PC-9 (cell line): ENCODE measurements around the gene C5.

Experiments used
- CTCF ChIP-seq: fragments of 200-600 bp; sonication (generic); conservative IDR thresholded peaks from 2 replicates; pipeline ENCODE4 v1.6.1; 2017; ENCODE audit warnings: mixed run types, antibody characterized with exemption, mild to moderate bottlenecking, moderate library complexity
- EZH2 ChIP-seq: fragments of 200-600 bp; sonication (generic); IDR thresholded peaks from 2 replicates; pipeline ENCODE4 v1.8.0; 2017; ENCODE audit warnings: antibody characterized with exemption, low read depth

GRCh38 chr9:121059998-121060636 is 10.0 kb upstream of the C5 start:
- TF ChIP-seq CTCF (peak; percentile 82), EZH2 (no peak)
